WTC11 (cell line): ENCODE data around the gene FGD5. TPM values are rescaled to one million over a fixed set of nuclear protein-coding genes. Genes with fewer than 3 reads are reported as not detected.

ENCODE experiments used
- ATAC-seq: fragments of 200-7000 bp; cut with Tn5 transposase; 2 replicates; pipeline ENCODE4 v1.10.0; 2021; ENCODE audit warnings: mild to moderate bottlenecking, moderate library complexity
- CTCF ChIA-PET: fragments of 300-600 bp; sonication (Branson Sonifier 250); formaldehyde crosslinking; loops from one replicate; lab custom pipeline; 2021; ENCODE audit warnings: antibody characterized with exemption; lab: Charles Lee
- POLR2A ChIA-PET: fragments of 350-600 bp; sonication (Branson Sonifier 250); formaldehyde crosslinking; loops from one replicate; lab custom pipeline; 2021; ENCODE audit warnings: antibody characterized with exemption; lab: Charles Lee
- DNase-seq: peaks from one replicate; pipeline ENCODE4 v3.0.0; 2021; ENCODE audit warnings: low spot score
- H3K27ac Mint-ChIP-seq: 2 replicates; pipeline ENCODE4 v1.8.0; 2021; ENCODE audit warnings: mixed read lengths
- H3K27me3 Mint-ChIP-seq: 2 replicates; pipeline ENCODE4 v1.8.0; 2021; ENCODE audit warnings: low read depth, mild to moderate bottlenecking, moderate library complexity, mixed read lengths
- H3K36me3 Mint-ChIP-seq: 2 replicates; pipeline ENCODE4 v1.8.0; 2021; ENCODE audit warnings: mixed read lengths
- H3K4me1 Mint-ChIP-seq: 2 replicates; pipeline ENCODE4 v1.8.0; 2022; ENCODE audit warnings: mixed read lengths
- H3K4me3 Mint-ChIP-seq: 2 replicates; pipeline ENCODE4 v1.8.0; 2021; ENCODE audit warnings: mild to moderate bottlenecking, moderate library complexity, mixed read lengths
- H3K9me3 Mint-ChIP-seq: 2 replicates; pipeline ENCODE4 v1.8.0; 2021; ENCODE audit warnings: mixed read lengths
- ARID4B ChIP-seq: sonication (generic); formaldehyde crosslinking; IDR thresholded peaks from 2 replicates; pipeline ENCODE4 v1.8.0; 2023; ENCODE audit warnings: missing genetic modification reagents, mild to moderate bottlenecking, borderline replicate concordance
- FOXJ3 ChIP-seq: sonication (generic); formaldehyde crosslinking; IDR thresholded peaks from 2 replicates; pipeline ENCODE4 v1.9.0; 2021; ENCODE audit warnings: missing genetic modification reagents, mild to moderate bottlenecking, borderline replicate concordance
- GTF2I ChIP-seq: fragments of 250-450 bp; sonication (Bioruptor Pico); conservative IDR thresholded peaks from 2 replicates; pipeline ENCODE4 v1.4.0; 2021; ENCODE audit warnings: mild to moderate bottlenecking
- JAZF1 ChIP-seq: fragments of 250-450 bp; sonication (Bioruptor Pico); IDR thresholded peaks from 2 replicates; pipeline ENCODE4 v1.9.0; 2021; ENCODE audit warnings: moderate library complexity, mild to moderate bottlenecking, inconsistent platforms
- MYBL2 ChIP-seq: sonication (generic); formaldehyde crosslinking; IDR thresholded peaks from 2 replicates; pipeline ENCODE4 v1.8.1; 2023; ENCODE audit warnings: mild to moderate bottlenecking, moderate library complexity, missing genetic modification reagents
- NFYB ChIP-seq: sonication (generic); formaldehyde crosslinking; conservative IDR thresholded peaks from 2 replicates; pipeline ENCODE4 v1.8.0; 2022; ENCODE audit warnings: low read depth, missing genetic modification reagents
- SMAD3 ChIP-seq: sonication (generic); formaldehyde crosslinking; IDR thresholded peaks from 2 replicates; pipeline ENCODE4 v1.8.0; 2022; ENCODE audit warnings: missing genetic modification reagents, mild to moderate bottlenecking, borderline replicate concordance
- ZNF425 ChIP-seq: fragments of 250-450 bp; sonication (Bioruptor Pico); conservative IDR thresholded peaks from 2 replicates; pipeline ENCODE4 v1.9.0; 2021; ENCODE audit warnings: mild to moderate bottlenecking
- total RNA-seq: library from RNA; stranded (reverse); gene quantifications from 3 replicates; pipeline ENCODE4 v1.2.3, GENCODE V29; 2021
- TF ChIP-seq, protein P1 (sequence below): sonication (generic); formaldehyde crosslinking; IDR thresholded peaks from 2 replicates; pipeline ENCODE4 v1.8.1; 2023; ENCODE audit warnings: mild to moderate bottlenecking, missing genetic modification reagents, borderline replicate concordance
- TF ChIP-seq, protein P2 (sequence below): sonication (generic); formaldehyde crosslinking; IDR thresholded peaks from 2 replicates; pipeline ENCODE4 v1.8.1; 2023; ENCODE audit warnings: mild to moderate bottlenecking, missing genetic modification reagents, moderate library complexity
- TF ChIP-seq, protein P3 (sequence below): sonication (generic); formaldehyde crosslinking; IDR thresholded peaks from 2 replicates; pipeline ENCODE4 v1.8.1; 2023; ENCODE audit warnings: mild to moderate bottlenecking, moderate library complexity, missing genetic modification reagents
- TF ChIP-seq, protein P4 (sequence below): fragments of 250-450 bp; sonication (Bioruptor Pico); IDR thresholded peaks from 2 replicates; pipeline ENCODE4 v1.9.0; 2021; ENCODE audit warnings: mild to moderate bottlenecking
- TF ChIP-seq, protein P5 (sequence below): sonication (generic); formaldehyde crosslinking; IDR thresholded peaks from 2 replicates; pipeline ENCODE4 v1.8.0; 2022; ENCODE audit warnings: mild to moderate bottlenecking, missing genetic modification reagents
- TF ChIP-seq, protein P6 (sequence below): fragments of 250-450 bp; sonication (Bioruptor Pico); IDR thresholded peaks from 2 replicates; pipeline ENCODE4 v1.8.0; 2021; ENCODE audit warnings: mild to moderate bottlenecking

The FGD5 gene
- total RNA-seq, 1 experiment from 2014 or later = 18.3 TPM

DNA sequence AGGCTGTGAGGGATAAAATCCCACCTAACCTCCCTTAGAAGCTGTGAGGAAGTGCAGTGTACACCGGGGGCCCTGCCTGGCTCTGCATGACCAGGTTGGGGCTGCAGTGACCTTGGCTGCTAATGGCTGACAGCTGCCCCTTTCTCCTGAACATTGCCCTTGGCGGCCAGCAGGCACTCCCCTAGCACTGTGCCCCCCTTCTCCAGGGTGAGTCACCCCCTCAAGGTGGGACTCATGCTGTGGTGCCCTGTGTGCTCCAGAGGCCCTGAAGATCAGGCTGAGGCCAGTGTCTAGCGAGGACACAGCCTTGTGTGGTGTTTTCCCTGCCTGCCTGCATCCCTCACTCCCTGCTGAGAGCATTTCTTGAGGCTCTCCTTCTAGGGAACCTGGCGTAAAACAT lies 21.0 kb upstream of the FGD5 start (continued):
- TF ChIP-seq ARID4B (CRISPR knock-in tag) = no peak
- no peak for TF ChIP-seq SMAD3
- TF ChIP-seq, protein P1, sequence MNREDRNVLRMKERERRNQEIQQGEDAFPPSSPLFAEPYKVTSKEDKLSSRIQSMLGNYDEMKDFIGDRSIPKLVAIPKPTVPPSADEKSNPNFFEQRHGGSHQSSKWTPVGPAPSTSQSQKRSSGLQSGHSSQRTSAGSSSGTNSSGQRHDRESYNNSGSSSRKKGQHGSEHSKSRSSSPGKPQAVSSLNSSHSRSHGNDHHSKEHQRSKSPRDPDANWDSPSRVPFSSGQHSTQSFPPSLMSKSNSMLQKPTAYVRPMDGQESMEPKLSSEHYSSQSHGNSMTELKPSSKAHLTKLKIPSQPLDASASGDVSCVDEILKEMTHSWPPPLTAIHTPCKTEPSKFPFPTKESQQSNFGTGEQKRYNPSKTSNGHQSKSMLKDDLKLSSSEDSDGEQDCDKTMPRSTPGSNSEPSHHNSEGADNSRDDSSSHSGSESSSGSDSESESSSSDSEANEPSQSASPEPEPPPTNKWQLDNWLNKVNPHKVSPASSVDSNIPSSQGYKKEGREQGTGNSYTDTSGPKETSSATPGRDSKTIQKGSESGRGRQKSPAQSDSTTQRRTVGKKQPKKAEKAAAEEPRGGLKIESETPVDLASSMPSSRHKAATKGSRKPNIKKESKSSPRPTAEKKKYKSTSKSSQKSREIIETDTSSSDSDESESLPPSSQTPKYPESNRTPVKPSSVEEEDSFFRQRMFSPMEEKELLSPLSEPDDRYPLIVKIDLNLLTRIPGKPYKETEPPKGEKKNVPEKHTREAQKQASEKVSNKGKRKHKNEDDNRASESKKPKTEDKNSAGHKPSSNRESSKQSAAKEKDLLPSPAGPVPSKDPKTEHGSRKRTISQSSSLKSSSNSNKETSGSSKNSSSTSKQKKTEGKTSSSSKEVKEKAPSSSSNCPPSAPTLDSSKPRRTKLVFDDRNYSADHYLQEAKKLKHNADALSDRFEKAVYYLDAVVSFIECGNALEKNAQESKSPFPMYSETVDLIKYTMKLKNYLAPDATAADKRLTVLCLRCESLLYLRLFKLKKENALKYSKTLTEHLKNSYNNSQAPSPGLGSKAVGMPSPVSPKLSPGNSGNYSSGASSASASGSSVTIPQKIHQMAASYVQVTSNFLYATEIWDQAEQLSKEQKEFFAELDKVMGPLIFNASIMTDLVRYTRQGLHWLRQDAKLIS (CRISPR knock-in tag) = no peak
- no peak for TF ChIP-seq NFYB (CRISPR knock-in tag)
- TF ChIP-seq, protein P2, sequence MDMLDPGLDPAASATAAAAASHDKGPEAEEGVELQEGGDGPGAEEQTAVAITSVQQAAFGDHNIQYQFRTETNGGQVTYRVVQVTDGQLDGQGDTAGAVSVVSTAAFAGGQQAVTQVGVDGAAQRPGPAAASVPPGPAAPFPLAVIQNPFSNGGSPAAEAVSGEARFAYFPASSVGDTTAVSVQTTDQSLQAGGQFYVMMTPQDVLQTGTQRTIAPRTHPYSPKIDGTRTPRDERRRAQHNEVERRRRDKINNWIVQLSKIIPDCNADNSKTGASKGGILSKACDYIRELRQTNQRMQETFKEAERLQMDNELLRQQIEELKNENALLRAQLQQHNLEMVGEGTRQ (CRISPR knock-in tag) = no peak

DNA sequence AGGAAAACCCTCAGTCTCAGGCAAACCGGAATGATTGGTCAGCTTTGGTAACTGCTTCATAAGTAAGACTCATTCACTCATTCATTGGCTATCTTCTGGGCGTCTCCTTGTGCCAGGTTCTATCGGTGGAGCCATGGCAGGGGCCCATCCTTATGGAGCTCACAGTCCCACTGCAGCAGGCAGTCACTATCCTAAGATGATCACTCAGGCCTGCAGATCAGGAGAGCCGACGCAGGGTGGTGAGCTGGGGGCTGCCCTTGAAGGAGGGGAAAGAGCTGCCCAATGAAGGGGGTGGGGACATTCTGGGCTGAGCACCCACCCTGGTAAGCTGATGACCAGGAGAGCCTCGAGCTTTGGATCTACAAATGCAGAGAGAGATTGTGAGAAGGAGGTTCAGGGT lies 20.5 kb upstream of the FGD5 start:
- CTCF ChIA-PET = interaction anchor here (0.7 to 1.2 kb wide), 3 partner anchors 17 to 66 kb away, joined by 3 to 4 read pairs (median 3); no protein-coding TSS in a partner anchor
- no peak overlapping the region for H3K27ac Mint-ChIP-seq
- POLR2A ChIA-PET = no interaction called here

More for the DNA sequence above, 20.5 kb upstream of the FGD5 start:
- H3K36me3 Mint-ChIP-seq = no peaks in the 10 kb centered on the region
- TF ChIP-seq, protein P3, sequence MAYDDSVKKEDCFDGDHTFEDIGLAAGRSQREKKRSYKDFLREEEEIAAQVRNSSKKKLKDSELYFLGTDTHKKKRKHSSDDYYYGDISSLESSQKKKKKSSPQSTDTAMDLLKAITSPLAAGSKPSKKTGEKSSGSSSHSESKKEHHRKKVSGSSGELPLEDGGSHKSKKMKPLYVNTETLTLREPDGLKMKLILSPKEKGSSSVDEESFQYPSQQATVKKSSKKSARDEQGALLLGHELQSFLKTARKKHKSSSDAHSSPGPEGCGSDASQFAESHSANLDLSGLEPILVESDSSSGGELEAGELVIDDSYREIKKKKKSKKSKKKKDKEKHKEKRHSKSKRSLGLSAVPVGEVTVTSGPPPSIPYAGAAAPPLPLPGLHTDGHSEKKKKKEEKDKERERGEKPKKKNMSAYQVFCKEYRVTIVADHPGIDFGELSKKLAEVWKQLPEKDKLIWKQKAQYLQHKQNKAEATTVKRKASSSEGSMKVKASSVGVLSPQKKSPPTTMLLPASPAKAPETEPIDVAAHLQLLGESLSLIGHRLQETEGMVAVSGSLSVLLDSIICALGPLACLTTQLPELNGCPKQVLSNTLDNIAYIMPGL (CRISPR knock-in tag) = no peak
- TF ChIP-seq JAZF1 (CRISPR knock-in tag) = no peak
- TF ChIP-seq, protein P4, sequence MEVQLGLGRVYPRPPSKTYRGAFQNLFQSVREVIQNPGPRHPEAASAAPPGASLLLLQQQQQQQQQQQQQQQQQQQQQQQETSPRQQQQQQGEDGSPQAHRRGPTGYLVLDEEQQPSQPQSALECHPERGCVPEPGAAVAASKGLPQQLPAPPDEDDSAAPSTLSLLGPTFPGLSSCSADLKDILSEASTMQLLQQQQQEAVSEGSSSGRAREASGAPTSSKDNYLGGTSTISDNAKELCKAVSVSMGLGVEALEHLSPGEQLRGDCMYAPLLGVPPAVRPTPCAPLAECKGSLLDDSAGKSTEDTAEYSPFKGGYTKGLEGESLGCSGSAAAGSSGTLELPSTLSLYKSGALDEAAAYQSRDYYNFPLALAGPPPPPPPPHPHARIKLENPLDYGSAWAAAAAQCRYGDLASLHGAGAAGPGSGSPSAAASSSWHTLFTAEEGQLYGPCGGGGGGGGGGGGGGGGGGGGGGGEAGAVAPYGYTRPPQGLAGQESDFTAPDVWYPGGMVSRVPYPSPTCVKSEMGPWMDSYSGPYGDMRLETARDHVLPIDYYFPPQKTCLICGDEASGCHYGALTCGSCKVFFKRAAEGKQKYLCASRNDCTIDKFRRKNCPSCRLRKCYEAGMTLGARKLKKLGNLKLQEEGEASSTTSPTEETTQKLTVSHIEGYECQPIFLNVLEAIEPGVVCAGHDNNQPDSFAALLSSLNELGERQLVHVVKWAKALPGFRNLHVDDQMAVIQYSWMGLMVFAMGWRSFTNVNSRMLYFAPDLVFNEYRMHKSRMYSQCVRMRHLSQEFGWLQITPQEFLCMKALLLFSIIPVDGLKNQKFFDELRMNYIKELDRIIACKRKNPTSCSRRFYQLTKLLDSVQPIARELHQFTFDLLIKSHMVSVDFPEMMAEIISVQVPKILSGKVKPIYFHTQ (CRISPR knock-in tag) = no peak
- TF ChIP-seq GTF2I (CRISPR knock-in tag) = no peak
- TF ChIP-seq, protein P5, sequence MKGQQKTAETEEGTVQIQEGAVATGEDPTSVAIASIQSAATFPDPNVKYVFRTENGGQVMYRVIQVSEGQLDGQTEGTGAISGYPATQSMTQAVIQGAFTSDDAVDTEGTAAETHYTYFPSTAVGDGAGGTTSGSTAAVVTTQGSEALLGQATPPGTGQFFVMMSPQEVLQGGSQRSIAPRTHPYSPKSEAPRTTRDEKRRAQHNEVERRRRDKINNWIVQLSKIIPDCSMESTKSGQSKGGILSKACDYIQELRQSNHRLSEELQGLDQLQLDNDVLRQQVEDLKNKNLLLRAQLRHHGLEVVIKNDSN (CRISPR knock-in tag) = no peak
- TF ChIP-seq MYBL2 (CRISPR knock-in tag) = no peak
- no peak for TF ChIP-seq ZNF425 (CRISPR knock-in tag)
- TF ChIP-seq FOXJ3 (CRISPR knock-in tag) = no peak
- TF ChIP-seq, protein P6, sequence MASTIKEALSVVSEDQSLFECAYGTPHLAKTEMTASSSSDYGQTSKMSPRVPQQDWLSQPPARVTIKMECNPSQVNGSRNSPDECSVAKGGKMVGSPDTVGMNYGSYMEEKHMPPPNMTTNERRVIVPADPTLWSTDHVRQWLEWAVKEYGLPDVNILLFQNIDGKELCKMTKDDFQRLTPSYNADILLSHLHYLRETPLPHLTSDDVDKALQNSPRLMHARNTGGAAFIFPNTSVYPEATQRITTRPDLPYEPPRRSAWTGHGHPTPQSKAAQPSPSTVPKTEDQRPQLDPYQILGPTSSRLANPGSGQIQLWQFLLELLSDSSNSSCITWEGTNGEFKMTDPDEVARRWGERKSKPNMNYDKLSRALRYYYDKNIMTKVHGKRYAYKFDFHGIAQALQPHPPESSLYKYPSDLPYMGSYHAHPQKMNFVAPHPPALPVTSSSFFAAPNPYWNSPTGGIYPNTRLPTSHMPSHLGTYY = no peak
- H3K9me3 Mint-ChIP-seq = peaks cover 10% of the 10 kb centered on the region
- ATAC-seq (no peak), DNase-seq (no peak)
- H3K27me3 Mint-ChIP-seq = peaks cover 4% of the 10 kb centered on the region; the same call in 1 of the 2 replicates
- peaks cover 17% of the 10 kb centered on the region for H3K4me1 Mint-ChIP-seq
- no peak overlapping the region for H3K4me3 Mint-ChIP-seq
